ENCODE measurements around the gene TFAP2C.

Gene TFAP2C

GRCh38 chr20:56588996-56589395 is 40.1 kb upstream of the TFAP2C start:
- no peak for DNase-seq
- no peaks in the 10 kb centered on the region for H3K9me3 ChIP-seq (replicated peaks; ENCODE audit: insufficient read depth, low read length)
- H3K79me2 ChIP-seq (ENCODE audit: low read length), result no peaks in the 10 kb centered on the region
- no peaks in the 10 kb centered on the region for H3K4me1 ChIP-seq (ENCODE audit: low read length)
- no peak overlapping the region for H3K4me2 ChIP-seq (ENCODE audit: low read depth, low read length)
- no peaks in the 10 kb centered on the region for H3F3A ChIP-seq (ENCODE audit: insufficient read depth, low read length)
- no peak overlapping the region for H2AFZ ChIP-seq (ENCODE audit: low read length)
- no peak overlapping the region for H3K4me3 ChIP-seq (ENCODE audit: low read length)
- no peaks in the 10 kb centered on the region for H3K9me2 ChIP-seq (replicated peaks; ENCODE audit: insufficient read depth, low read length)
- no peak overlapping the region for H3K9ac ChIP-seq (ENCODE audit: low read length)
- no peak for TF ChIP-seq EZH2 (optimal IDR thresholded peaks at IDR 0.05; ENCODE audit: low read depth, low read length)
- no peak for TF ChIP-seq CTCF (IDR thresholded peaks at IDR 0.05; ENCODE audit: low read length)
- no peak for TF ChIP-seq EZH2phosphoT487 (IDR thresholded peaks at IDR 0.05; ENCODE audit: low read length)
- H3K27me3 ChIP-seq (replicated peaks; ENCODE audit: insufficient read depth, low read length), result no peaks in the 10 kb centered on the region
- no peaks in the 10 kb centered on the region for H3K36me3 ChIP-seq (replicated peaks; ENCODE audit: insufficient read depth, low read length)
- H3K27ac ChIP-seq (ENCODE audit: low read length), result no peak overlapping the region
- H4K20me1 ChIP-seq (ENCODE audit: insufficient read depth, low read length), result no peaks in the 10 kb centered on the region

GRCh38 chr20:56589633-56590032 is 39.5 kb upstream of the TFAP2C start:
- no peak overlapping the region for H3K27ac ChIP-seq (ENCODE audit: low read length)
- no peaks in the 10 kb centered on the region for H3F3A ChIP-seq (ENCODE audit: insufficient read depth, low read length)
- H3K27me3 ChIP-seq (replicated peaks; ENCODE audit: insufficient read depth, low read length), result no peaks in the 10 kb centered on the region
- no peaks in the 10 kb centered on the region for H3K79me2 ChIP-seq (ENCODE audit: low read length)
- DNase-seq, result no peak
- H3K36me3 ChIP-seq (replicated peaks; ENCODE audit: insufficient read depth, low read length), result no peaks in the 10 kb centered on the region
- H3K4me1 ChIP-seq (ENCODE audit: low read length), result no peaks in the 10 kb centered on the region
- H3K4me2 ChIP-seq (ENCODE audit: low read depth, low read length), result no peak overlapping the region
- H3K4me3 ChIP-seq (ENCODE audit: low read length), result no peak overlapping the region
- H3K9me2 ChIP-seq (replicated peaks; ENCODE audit: insufficient read depth, low read length), result no peaks in the 10 kb centered on the region
- TF ChIP-seq CTCF (IDR thresholded peaks at IDR 0.05; ENCODE audit: low read length) (no peak), EZH2phosphoT487 (IDR thresholded peaks at IDR 0.05; ENCODE audit: low read length) (no peak), EZH2 (optimal IDR thresholded peaks at IDR 0.05; ENCODE audit: low read depth, low read length) (no peak)
- H3K9me3 ChIP-seq (replicated peaks; ENCODE audit: insufficient read depth, low read length), result no peaks in the 10 kb centered on the region
- H2AFZ ChIP-seq (ENCODE audit: low read length), result no peak overlapping the region
- H3K9ac ChIP-seq (ENCODE audit: low read length), result no peak overlapping the region
- no peaks in the 10 kb centered on the region for H4K20me1 ChIP-seq (ENCODE audit: insufficient read depth, low read length)

- Histone ChIP-seq H3K36me3 (replicated peaks; ENCODE audit: insufficient read depth, low read length) (no peaks in the 10 kb centered on the region), H3F3A (ENCODE audit: insufficient read depth, low read length) (no peaks in the 10 kb centered on the region), H4K20me1 (ENCODE audit: insufficient read depth, low read length) (no peaks in the 10 kb centered on the region), H3K9me3 (replicated peaks; ENCODE audit: insufficient read depth, low read length) (no peaks in the 10 kb centered on the region), H3K4me2 (ENCODE audit: low read depth, low read length) (no peak overlapping the region), H3K27me3 (replicated peaks; ENCODE audit: insufficient read depth, low read length) (no peaks in the 10 kb centered on the region), H3K79me2 (ENCODE audit: low read length) (no peaks in the 10 kb centered on the region), H3K9ac (ENCODE audit: low read length) (no peak overlapping the region), H3K9me2 (replicated peaks; ENCODE audit: insufficient read depth, low read length) (no peaks in the 10 kb centered on the region), H3K4me1 (ENCODE audit: low read length) (no peaks in the 10 kb centered on the region), H3K27ac (ENCODE audit: low read length) (no peak overlapping the region), H2AFZ (ENCODE audit: low read length) (no peak overlapping the region), H3K4me3 (ENCODE audit: low read length) (no peak overlapping the region)
- TF ChIP-seq EZH2phosphoT487 (IDR thresholded peaks at IDR 0.05; ENCODE audit: low read length) (no peak), EZH2 (optimal IDR thresholded peaks at IDR 0.05; ENCODE audit: low read depth, low read length) (no peak), CTCF (IDR thresholded peaks at IDR 0.05; ENCODE audit: low read length) (no peak)
- DNase-seq, result no peak
Measured at GRCh38 chr20:56590888-56591287, 38.2 kb upstream of the TFAP2C start.

All from MM.1S (cell line).